ENCODE data around the gene RPL32.
"Not testable (repeated sequence)": the region's sequence is repeated elsewhere in the genome, so short reads cannot be mapped to it uniquely, and the experiment has no call there.

Gene RPL32

GRCh38 chr3:12877040-12877439, 35.7 kb upstream of the RPL32 start:
- no peak for DNase-seq

GRCh38 chr3:12875857-12876836, 34.8 kb upstream of the RPL32 start:
- TF ChIP-seq GATA1 (IDR thresholded peaks at IDR 0.05; ENCODE audit: low read depth, low read length) (no peak), POLR2A (IDR thresholded peaks at IDR 0.05; ENCODE audit: low read length) (no peak)
- peak; percentile 75 to 83 for DNase-seq

More at GRCh38 chr3:12877040-12877439, 35.7 kb upstream of the RPL32 start:
- TF ChIP-seq POLR2A (IDR thresholded peaks at IDR 0.05; ENCODE audit: low read length), result no peak
- no peak for TF ChIP-seq GATA1 (IDR thresholded peaks at IDR 0.05; ENCODE audit: low read depth, low read length)

- no peak for TF ChIP-seq GATA1 (IDR thresholded peaks at IDR 0.05; ENCODE audit: low read depth, low read length)
- TF ChIP-seq POLR2A (IDR thresholded peaks at IDR 0.05; ENCODE audit: low read length), result no peak
- no peak for DNase-seq
These were observed 30.1 kb upstream of the RPL32 start for GRCh38 chr3:12871404-12871983.

- TF ChIP-seq POLR2A (IDR thresholded peaks at IDR 0.05; ENCODE audit: low read length), result no peak
- no peak for TF ChIP-seq GATA1 (IDR thresholded peaks at IDR 0.05; ENCODE audit: low read depth, low read length)
- peak; percentile 23 to 58 for DNase-seq
These were observed 29.6 kb upstream of the RPL32 start for GRCh38 chr3:12870942-12871341.

- TF ChIP-seq POLR2A (IDR thresholded peaks at IDR 0.05; ENCODE audit: low read length) (no peak), GATA1 (IDR thresholded peaks at IDR 0.05; ENCODE audit: low read depth, low read length) (no peak)
- peak; percentile 64 to 78 for DNase-seq
These were observed 27.8 kb upstream of the RPL32 start for GRCh38 chr3:12869035-12869621.

GRCh38 chr3:12868039-12869034, 27.0 kb upstream of the RPL32 start:
- peak; percentile 87 to 88 for DNase-seq
- TF ChIP-seq POLR2A (IDR thresholded peaks at IDR 0.05; ENCODE audit: low read length) (peak; percentile 27), GATA1 (IDR thresholded peaks at IDR 0.05; ENCODE audit: low read depth, low read length) (no peak)

GRCh38 chr3:12866836-12867235, 25.5 kb upstream of the RPL32 start:
- TF ChIP-seq POLR2A (IDR thresholded peaks at IDR 0.05; ENCODE audit: low read length) (no peak), GATA1 (IDR thresholded peaks at IDR 0.05; ENCODE audit: low read depth, low read length) (no peak)
- DNase-seq, result no peak

- TF ChIP-seq POLR2A (IDR thresholded peaks at IDR 0.05; ENCODE audit: low read length) (no peak), GATA1 (IDR thresholded peaks at IDR 0.05; ENCODE audit: low read depth, low read length) (no peak)
- DNase-seq, result no peak
These were observed 23.9 kb upstream of the RPL32 start for GRCh38 chr3:12865271-12865670.

- TF ChIP-seq GATA1 (IDR thresholded peaks at IDR 0.05; ENCODE audit: low read depth, low read length), result no peak
- no peak for TF ChIP-seq POLR2A (IDR thresholded peaks at IDR 0.05; ENCODE audit: low read length)
- DNase-seq, result no peak
These were observed 21.0 kb upstream of the RPL32 start for GRCh38 chr3:12862387-12862786.

GRCh38 chr3:12861611-12862010, 20.2 kb upstream of the RPL32 start:
- DNase-seq, result no peak
- TF ChIP-seq POLR2A (IDR thresholded peaks at IDR 0.05; ENCODE audit: low read length), result no peak
- no peak for TF ChIP-seq GATA1 (IDR thresholded peaks at IDR 0.05; ENCODE audit: low read depth, low read length)

GRCh38 chr3:12859840-12860239, 18.5 kb upstream of the RPL32 start:
- DNase-seq, result no peak
- no peak for TF ChIP-seq GATA1 (IDR thresholded peaks at IDR 0.05; ENCODE audit: low read depth, low read length)
- TF ChIP-seq POLR2A (IDR thresholded peaks at IDR 0.05; ENCODE audit: low read length), result no peak

GRCh38 chr3:12856626-12857025, 15.3 kb upstream of the RPL32 start:
- no peak for TF ChIP-seq GATA1 (IDR thresholded peaks at IDR 0.05; ENCODE audit: low read depth, low read length)
- no peak for TF ChIP-seq POLR2A (IDR thresholded peaks at IDR 0.05; ENCODE audit: low read length)
- DNase-seq, result no peak

- no peak for TF ChIP-seq GATA1 (IDR thresholded peaks at IDR 0.05; ENCODE audit: low read depth, low read length)
- no peak for TF ChIP-seq POLR2A (IDR thresholded peaks at IDR 0.05; ENCODE audit: low read length)
- no peak for DNase-seq
These were observed 13.2 kb upstream of the RPL32 start for GRCh38 chr3:12854565-12854964.

- DNase-seq, result not testable (repeated sequence)
These were observed 12.5 kb upstream of the RPL32 start for GRCh38 chr3:12853847-12854246.

Data from erythroblast (primary cell).